ENCODE data around the gene ZFP91. TPM values are rescaled to one million over a fixed set of nuclear protein-coding genes. Genes with fewer than 3 reads are reported as not detected.

The ZFP91 gene
- total and polyA plus RNA-seq, 2 of the 13 experiments (the other 11 are each of a cell fraction or from before 2014, with no cell fraction given), result 13.5 to 38.6 TPM

- TF ChIP-seq PTBP1 (IDR thresholded peaks at IDR 0.05; ENCODE audit: low read depth, low read length, poor library complexity, severe bottlenecking) (peak; percentile 20), ZNF572 (CRISPR knock-in tag; IDR thresholded peaks at IDR 0.05) (no peak), ZGPAT (CRISPR knock-in tag; IDR thresholded peaks at IDR 0.05) (no peak), ZNF563 (CRISPR knock-in tag; IDR thresholded peaks at IDR 0.05) (peak; percentile 48; the same call in 1 of the 2 replicates), SP2 (CRISPR knock-in tag; IDR thresholded peaks at IDR 0.05) (peak; percentile 85), ZNF18 (CRISPR knock-in tag; IDR thresholded peaks at IDR 0.05; ENCODE audit: insufficient replicate concordance) (peak; percentile 43), NFYC (CRISPR knock-in tag; IDR thresholded peaks at IDR 0.05) (peak; percentile 73), E2F5 (CRISPR knock-in tag; conservative IDR thresholded peaks at IDR 0.05) (peak; percentile 78; the same call in 1 of the 2 replicates), ISX (CRISPR knock-in tag; conservative IDR thresholded peaks at IDR 0.05) (0 out of 2 replicates have a peak, but pooled peaks have one; percentile 2), THAP9 (CRISPR knock-in tag; IDR thresholded peaks at IDR 0.05; ENCODE audit: borderline replicate concordance) (peak; percentile 46; the same call in 1 of the 2 replicates), ZBTB4 (CRISPR knock-in tag; IDR thresholded peaks at IDR 0.05; ENCODE audit: borderline replicate concordance) (no peak), ZNF670 (CRISPR knock-in tag; IDR thresholded peaks at IDR 0.05; ENCODE audit: borderline replicate concordance) (no peak), SMARCE1 (IDR thresholded peaks at IDR 0.05; ENCODE audit: borderline replicate concordance) (no peak), TFDP2 (CRISPR knock-in tag; IDR thresholded peaks at IDR 0.05) (peak; percentile 78), IRF2 (CRISPR knock-in tag; IDR thresholded peaks at IDR 0.05) (no peak), MAX (IDR thresholded peaks at IDR 0.05) (peak; percentile 75)
Measured at GRCh38 chr11:58578635-58579191, at the start of gene ZFP91 (continued).
